ENCODE data around the gene GDPD5. TPM values are rescaled to one million over a fixed set of nuclear protein-coding genes. Genes with fewer than 3 reads are reported as not detected.

The GDPD5 gene
- polyA plus RNA-seq, 2 of the 4 experiments (the other 2 are of a cell fraction), result 3.9 to 5.9 TPM

DNA sequence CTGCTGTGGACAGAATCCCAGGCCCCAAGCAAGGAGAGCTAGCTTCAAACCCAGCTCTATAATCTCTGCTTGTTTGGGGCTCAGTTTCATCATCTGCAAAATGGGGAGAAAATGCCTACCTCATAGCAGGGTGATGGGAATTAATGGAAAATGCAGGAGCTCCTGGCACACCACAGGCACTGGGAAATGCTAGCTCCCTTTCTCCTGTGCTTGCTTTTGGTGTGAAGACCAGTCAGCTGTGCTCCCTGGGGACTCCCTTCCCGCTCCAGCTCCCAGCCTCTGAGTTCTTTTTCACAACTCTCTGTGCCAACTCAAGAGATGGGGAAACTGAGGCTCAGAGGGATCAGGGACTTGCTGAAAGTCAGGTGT is 28.1 kb upstream of the GDPD5 start:
- Histone ChIP-seq H3K9me3 (no peaks in the 10 kb centered on the region), H3K4me1 (peaks cover 22% of the 10 kb centered on the region), H3K4me2 (peak overlapping the region; percentile 2; the same call in 2 of the 3 replicates), H3K4me3 (no peak overlapping the region), H3K27ac (peak overlapping the region in 1 of 2 experiments; percentile 78; a peak in 3 of 6 replicates)
- TF ChIP-seq NFE2L2 (conservative IDR thresholded peaks at IDR 0.05; ENCODE audit: low read length) (no peak), RARB (CRISPR knock-in tag; IDR thresholded peaks at IDR 0.05) (no peak), FOSL2 (IDR thresholded peaks at IDR 0.05) (no peak), FOSL2 (CRISPR knock-in tag; IDR thresholded peaks at IDR 0.05) (no peak), MYC (IDR thresholded peaks at IDR 0.05; ENCODE audit: borderline replicate concordance, low read length) (no peak), POLR2A (IDR thresholded peaks at IDR 0.05; ENCODE audit: low read length) (no peak), TP53 (CRISPR knock-in tag; IDR thresholded peaks at IDR 0.05) (no peak), HOXB5 (CRISPR knock-in tag; IDR thresholded peaks at IDR 0.05) (no peak), NPAS2 (CRISPR knock-in tag; IDR thresholded peaks at IDR 0.05; ENCODE audit: borderline replicate concordance) (no peak), ZSCAN20 (CRISPR knock-in tag; IDR thresholded peaks at IDR 0.05) (no peak), CBX8 (IDR thresholded peaks at IDR 0.05) (no peak), TFCP2L1 (CRISPR knock-in tag; IDR thresholded peaks at IDR 0.05) (no peak), RFX5 (IDR thresholded peaks at IDR 0.05) (no peak)
- TF ChIP-seq, protein P1, sequence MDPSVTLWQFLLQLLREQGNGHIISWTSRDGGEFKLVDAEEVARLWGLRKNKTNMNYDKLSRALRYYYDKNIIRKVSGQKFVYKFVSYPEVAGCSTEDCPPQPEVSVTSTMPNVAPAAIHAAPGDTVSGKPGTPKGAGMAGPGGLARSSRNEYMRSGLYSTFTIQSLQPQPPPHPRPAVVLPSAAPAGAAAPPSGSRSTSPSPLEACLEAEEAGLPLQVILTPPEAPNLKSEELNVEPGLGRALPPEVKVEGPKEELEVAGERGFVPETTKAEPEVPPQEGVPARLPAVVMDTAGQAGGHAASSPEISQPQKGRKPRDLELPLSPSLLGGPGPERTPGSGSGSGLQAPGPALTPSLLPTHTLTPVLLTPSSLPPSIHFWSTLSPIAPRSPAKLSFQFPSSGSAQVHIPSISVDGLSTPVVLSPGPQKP (IDR thresholded peaks at IDR 0.05; ENCODE audit: low read depth, low read length), result no peak
- TF ChIP-seq, protein P2, sequence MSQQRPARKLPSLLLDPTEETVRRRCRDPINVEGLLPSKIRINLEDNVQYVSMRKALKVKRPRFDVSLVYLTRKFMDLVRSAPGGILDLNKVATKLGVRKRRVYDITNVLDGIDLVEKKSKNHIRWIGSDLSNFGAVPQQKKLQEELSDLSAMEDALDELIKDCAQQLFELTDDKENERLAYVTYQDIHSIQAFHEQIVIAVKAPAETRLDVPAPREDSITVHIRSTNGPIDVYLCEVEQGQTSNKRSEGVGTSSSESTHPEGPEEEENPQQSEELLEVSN (IDR thresholded peaks at IDR 0.05; ENCODE audit: borderline replicate concordance, low read depth), result no peak
- TF ChIP-seq, protein P3, sequence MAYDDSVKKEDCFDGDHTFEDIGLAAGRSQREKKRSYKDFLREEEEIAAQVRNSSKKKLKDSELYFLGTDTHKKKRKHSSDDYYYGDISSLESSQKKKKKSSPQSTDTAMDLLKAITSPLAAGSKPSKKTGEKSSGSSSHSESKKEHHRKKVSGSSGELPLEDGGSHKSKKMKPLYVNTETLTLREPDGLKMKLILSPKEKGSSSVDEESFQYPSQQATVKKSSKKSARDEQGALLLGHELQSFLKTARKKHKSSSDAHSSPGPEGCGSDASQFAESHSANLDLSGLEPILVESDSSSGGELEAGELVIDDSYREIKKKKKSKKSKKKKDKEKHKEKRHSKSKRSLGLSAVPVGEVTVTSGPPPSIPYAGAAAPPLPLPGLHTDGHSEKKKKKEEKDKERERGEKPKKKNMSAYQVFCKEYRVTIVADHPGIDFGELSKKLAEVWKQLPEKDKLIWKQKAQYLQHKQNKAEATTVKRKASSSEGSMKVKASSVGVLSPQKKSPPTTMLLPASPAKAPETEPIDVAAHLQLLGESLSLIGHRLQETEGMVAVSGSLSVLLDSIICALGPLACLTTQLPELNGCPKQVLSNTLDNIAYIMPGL (CRISPR knock-in tag; IDR thresholded peaks at IDR 0.05; ENCODE audit: borderline replicate concordance), result no peak
- TF ChIP-seq, protein P4, sequence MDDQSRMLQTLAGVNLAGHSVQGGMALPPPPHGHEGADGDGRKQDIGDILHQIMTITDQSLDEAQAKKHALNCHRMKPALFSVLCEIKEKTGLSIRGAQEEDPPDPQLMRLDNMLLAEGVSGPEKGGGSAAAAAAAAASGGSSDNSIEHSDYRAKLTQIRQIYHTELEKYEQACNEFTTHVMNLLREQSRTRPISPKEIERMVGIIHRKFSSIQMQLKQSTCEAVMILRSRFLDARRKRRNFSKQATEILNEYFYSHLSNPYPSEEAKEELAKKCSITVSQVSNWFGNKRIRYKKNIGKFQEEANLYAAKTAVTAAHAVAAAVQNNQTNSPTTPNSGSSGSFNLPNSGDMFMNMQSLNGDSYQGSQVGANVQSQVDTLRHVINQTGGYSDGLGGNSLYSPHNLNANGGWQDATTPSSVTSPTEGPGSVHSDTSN (IDR thresholded peaks at IDR 0.05), result no peak
- no peak for ATAC-seq
- ChIA-PET CTCF (interaction anchor here (0.9 to 17.9 kb wide), 8 partner anchors 9 to 315 kb away, joined by 3 to 137 read pairs (median 5); no protein-coding TSS in a partner anchor), POLR2A (interaction anchor here (1.9 kb wide), 1 partner anchor 9 kb away, joined by 11 read pairs; the partner anchor contains the start of gene SERPINH1)
- DNase-seq (ENCODE audit: low read depth in 1 of 2, low spot score in 1 of 2), result no peak
- no peak for FAIRE-seq
- 92% methylated on average over 1 of the region's 1 CpG for WGBS (ENCODE audit: missing lambda C conversion rate)

DNA sequence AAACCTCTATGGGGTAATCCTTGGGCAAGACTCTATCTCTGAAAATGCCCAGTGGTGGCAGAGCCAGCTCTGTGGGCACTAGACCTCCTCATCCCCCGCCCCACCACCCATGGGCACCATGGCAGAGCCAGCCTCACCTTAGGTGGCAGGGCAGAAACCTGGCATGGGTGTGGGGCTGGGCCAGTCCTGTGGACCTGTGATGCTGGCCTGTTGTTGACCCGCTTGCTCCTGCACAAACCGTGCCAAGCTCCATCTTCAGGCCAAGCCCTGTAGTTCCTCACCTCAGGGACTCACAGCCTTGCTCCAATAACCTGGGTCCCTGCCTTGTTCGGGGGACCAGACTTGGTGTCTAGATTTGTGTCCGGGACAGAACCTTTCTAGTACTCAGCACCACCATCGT is 27.4 kb upstream of the GDPD5 start:
- Histone ChIP-seq H3K4me3 (no peak overlapping the region), H3K9me3 (no peaks in the 10 kb centered on the region), H3K4me2 (no peak overlapping the region), H3K27ac (no peak overlapping the region), H3K4me1 (peaks cover 15% of the 10 kb centered on the region)
- TF ChIP-seq HOXA7 (CRISPR knock-in tag; IDR thresholded peaks at IDR 0.05) (no peak), KDM1A (IDR thresholded peaks at IDR 0.05; ENCODE audit: low read depth) (no peak), ZC3H11A (IDR thresholded peaks at IDR 0.05) (no peak), HOXB13 (CRISPR knock-in tag; IDR thresholded peaks at IDR 0.05; ENCODE audit: low read depth) (no peak)
- TF ChIP-seq, protein P5, sequence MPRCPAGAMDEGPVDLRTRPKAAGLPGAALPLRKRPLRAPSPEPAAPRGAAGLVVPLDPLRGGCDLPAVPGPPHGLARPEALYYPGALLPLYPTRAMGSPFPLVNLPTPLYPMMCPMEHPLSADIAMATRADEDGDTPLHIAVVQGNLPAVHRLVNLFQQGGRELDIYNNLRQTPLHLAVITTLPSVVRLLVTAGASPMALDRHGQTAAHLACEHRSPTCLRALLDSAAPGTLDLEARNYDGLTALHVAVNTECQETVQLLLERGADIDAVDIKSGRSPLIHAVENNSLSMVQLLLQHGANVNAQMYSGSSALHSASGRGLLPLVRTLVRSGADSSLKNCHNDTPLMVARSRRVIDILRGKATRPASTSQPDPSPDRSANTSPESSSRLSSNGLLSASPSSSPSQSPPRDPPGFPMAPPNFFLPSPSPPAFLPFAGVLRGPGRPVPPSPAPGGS (IDR thresholded peaks at IDR 0.05), result no peak
- DNase-seq (ENCODE audit: low read depth in 1 of 2, low spot score in 1 of 2), result no peak
- 79% methylated on average over 5 of the region's 6 CpGs for WGBS (ENCODE audit: missing lambda C conversion rate)
- POLR2A ChIA-PET, result interaction anchor here (1.9 kb wide), 1 partner anchor 9 kb away, joined by 11 read pairs; the partner anchor contains the start of gene SERPINH1
- no peak for FAIRE-seq
- CTCF ChIA-PET, result interaction anchor here (0.9 to 17.9 kb wide), 8 partner anchors 8 to 315 kb away, joined by 3 to 137 read pairs (median 4); no protein-coding TSS in a partner anchor
- peak; percentile 52 to 66; a peak in 4 of 6 replicates for ATAC-seq
